Prostate gland (tissue), 2 donors: ENCODE results near the gene AUTS2.

Experiments
- POLR2A ChIP-seq: fragments of 450-650 bp; IDR thresholded peaks from one replicate; pipeline ENCODE4 v1.6.1; 2016; ENCODE audit warnings: antibody characterized with exemption, mild to moderate bottlenecking
- TF ChIP-seq, protein P1 (sequence below), 4 experiments: fragments of 200-600 bp in 2 of 4; fragments of 450-650 bp in 2 of 4; sonication (generic) in 2 of 4; IDR thresholded peaks; 1 replicate in 3 of 4; 2 replicates in 1 of 4; pipeline ENCODE4 v1.5.1; 2016 to 2019; ENCODE audit warnings: antibody characterized with exemption in 4 of 4, mild to moderate bottlenecking in 2 of 4, moderate library complexity in 2 of 4

DNA sequence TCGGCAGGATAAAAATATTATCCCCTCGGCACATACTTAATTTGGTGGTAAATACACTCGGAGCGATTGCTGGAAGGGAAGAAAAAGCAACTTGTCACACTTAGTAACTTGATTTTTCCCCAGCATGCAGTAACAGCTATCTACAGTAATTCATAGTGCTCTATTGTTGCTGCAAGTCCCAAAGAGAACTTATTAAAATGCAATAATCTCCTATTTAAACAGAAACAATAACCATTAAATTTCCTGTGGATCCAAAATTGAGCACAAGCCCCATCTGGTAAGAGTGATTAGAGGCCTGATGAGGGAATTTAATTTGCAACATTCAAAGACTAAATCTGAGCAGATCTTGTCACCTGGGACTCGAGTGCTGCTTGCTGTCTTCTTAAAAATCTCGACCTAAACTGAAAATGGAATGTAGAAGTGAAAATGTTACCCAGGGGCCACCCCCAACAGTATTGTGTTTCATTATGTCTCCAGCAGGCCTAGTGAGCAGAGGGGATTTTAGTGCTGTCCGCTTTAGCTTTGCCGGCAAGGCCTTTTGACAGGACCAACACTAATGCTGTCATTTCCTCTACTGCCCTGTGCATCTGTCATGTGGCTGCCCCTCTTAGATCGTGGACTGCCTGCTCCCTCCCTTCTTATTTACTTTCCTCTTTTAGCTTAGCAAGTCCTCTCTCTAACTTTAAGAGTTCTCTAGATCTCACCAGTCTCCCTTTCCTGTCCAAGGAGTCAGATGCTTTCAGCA, 639.7 kb downstream of the AUTS2 start:
- TF ChIP-seq, protein P1, sequence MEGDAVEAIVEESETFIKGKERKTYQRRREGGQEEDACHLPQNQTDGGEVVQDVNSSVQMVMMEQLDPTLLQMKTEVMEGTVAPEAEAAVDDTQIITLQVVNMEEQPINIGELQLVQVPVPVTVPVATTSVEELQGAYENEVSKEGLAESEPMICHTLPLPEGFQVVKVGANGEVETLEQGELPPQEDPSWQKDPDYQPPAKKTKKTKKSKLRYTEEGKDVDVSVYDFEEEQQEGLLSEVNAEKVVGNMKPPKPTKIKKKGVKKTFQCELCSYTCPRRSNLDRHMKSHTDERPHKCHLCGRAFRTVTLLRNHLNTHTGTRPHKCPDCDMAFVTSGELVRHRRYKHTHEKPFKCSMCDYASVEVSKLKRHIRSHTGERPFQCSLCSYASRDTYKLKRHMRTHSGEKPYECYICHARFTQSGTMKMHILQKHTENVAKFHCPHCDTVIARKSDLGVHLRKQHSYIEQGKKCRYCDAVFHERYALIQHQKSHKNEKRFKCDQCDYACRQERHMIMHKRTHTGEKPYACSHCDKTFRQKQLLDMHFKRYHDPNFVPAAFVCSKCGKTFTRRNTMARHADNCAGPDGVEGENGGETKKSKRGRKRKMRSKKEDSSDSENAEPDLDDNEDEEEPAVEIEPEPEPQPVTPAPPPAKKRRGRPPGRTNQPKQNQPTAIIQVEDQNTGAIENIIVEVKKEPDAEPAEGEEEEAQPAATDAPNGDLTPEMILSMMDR (IDR thresholded peaks at IDR 0.05) = no peak
- TF ChIP-seq POLR2A = no peak
